Neural cell (in vitro differentiated cells): ENCODE data around the gene CSGALNACT2.

Experiments used
- EZH2 ChIP-seq: fragments of 200-600, 300-800 bp; shearing (Covaris generic), sonication (generic); IDR thresholded peaks from 2 replicates; pipeline ENCODE4 v1.6.1; 2014; ENCODE audit warnings: antibody characterized with exemption, low read length, borderline replicate concordance, mild to moderate bottlenecking; ENCODE audit not compliant: insufficient read depth, poor library complexity, severe bottlenecking
- MXI1 ChIP-seq: fragments of 450-650 bp; conservative IDR thresholded peaks from 2 replicates; pipeline ENCODE4 v1.6.1; 2014; ENCODE audit warnings: antibody characterized with exemption, mild to moderate bottlenecking; ENCODE audit not compliant: poor library complexity, severe bottlenecking
- POLR2AphosphoS5 ChIP-seq: IDR thresholded peaks from 2 replicates; pipeline ENCODE4 v1.6.1; 2012
- RAD21 ChIP-seq: fragments of 450-650 bp; conservative IDR thresholded peaks from 2 replicates; pipeline ENCODE4 v1.6.1; 2014; ENCODE audit warnings: antibody characterized with exemption, mild to moderate bottlenecking, moderate library complexity
- SMC3 ChIP-seq: fragments of 450-650 bp; conservative IDR thresholded peaks from 2 replicates; pipeline ENCODE4 v1.6.1; 2014; ENCODE audit warnings: antibody characterized with exemption, mild to moderate bottlenecking, moderate library complexity; ENCODE audit not compliant: poor library complexity
- TAF1 ChIP-seq: IDR thresholded peaks from 2 replicates; pipeline ENCODE4 v1.6.1; 2012; ENCODE audit warnings: low read depth
- TF ChIP-seq, protein P1 (sequence below): fragments of 450-650 bp; IDR thresholded peaks from 2 replicates; pipeline ENCODE4 v1.5.1; 2014; ENCODE audit warnings: antibody characterized with exemption, mild to moderate bottlenecking, moderate library complexity; ENCODE audit not compliant: poor library complexity, severe bottlenecking
- TF ChIP-seq, protein P2 (sequence below): IDR thresholded peaks from 2 replicates; pipeline ENCODE4 v1.6.1; 2012; ENCODE audit warnings: borderline replicate concordance

DNA sequence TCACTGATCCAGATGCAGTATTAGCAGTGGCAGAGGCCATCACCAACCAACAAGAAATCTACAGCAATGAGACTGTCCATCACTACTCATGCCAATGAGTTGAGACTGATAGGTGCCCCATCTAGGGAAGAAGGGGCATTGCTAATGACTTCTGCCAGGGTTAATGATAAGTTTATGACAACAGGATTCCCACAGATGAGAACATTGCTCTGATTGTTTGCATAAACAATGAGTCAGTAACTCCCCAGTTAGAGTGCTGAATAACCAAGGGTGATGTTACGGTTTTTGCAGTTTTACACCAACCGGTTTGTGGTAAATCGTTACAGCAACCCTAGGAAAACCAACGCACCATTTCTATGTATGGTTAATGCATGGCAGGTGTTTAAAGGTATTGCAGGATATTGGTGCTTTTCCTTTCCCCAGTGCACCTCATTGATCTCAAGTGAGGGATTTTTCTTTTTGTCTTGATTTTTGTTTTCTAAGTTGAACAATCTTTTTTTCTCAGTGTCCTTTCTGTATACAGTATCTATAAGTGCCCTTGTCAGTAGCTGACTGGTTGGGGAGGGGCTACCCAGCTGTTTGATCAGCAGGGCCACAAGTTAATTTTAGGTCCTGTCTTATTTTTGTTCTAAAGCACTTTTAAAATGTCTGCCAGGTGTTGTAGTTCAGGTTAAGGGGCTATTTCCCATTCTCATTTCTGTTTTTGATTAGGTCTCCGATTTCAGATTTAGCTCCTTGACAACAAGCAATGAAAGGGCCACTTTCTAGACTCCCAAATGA lies 3.9 kb upstream of the CSGALNACT2 start:
- no peak for TF ChIP-seq POLR2AphosphoS5
- TF ChIP-seq, protein P1, sequence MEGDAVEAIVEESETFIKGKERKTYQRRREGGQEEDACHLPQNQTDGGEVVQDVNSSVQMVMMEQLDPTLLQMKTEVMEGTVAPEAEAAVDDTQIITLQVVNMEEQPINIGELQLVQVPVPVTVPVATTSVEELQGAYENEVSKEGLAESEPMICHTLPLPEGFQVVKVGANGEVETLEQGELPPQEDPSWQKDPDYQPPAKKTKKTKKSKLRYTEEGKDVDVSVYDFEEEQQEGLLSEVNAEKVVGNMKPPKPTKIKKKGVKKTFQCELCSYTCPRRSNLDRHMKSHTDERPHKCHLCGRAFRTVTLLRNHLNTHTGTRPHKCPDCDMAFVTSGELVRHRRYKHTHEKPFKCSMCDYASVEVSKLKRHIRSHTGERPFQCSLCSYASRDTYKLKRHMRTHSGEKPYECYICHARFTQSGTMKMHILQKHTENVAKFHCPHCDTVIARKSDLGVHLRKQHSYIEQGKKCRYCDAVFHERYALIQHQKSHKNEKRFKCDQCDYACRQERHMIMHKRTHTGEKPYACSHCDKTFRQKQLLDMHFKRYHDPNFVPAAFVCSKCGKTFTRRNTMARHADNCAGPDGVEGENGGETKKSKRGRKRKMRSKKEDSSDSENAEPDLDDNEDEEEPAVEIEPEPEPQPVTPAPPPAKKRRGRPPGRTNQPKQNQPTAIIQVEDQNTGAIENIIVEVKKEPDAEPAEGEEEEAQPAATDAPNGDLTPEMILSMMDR, result no peak
- no peak for TF ChIP-seq MXI1
- no peak for TF ChIP-seq EZH2
- TF ChIP-seq RAD21, result no peak
- no peak for TF ChIP-seq SMC3
- TF ChIP-seq TAF1, result no peak
- TF ChIP-seq, protein P2, sequence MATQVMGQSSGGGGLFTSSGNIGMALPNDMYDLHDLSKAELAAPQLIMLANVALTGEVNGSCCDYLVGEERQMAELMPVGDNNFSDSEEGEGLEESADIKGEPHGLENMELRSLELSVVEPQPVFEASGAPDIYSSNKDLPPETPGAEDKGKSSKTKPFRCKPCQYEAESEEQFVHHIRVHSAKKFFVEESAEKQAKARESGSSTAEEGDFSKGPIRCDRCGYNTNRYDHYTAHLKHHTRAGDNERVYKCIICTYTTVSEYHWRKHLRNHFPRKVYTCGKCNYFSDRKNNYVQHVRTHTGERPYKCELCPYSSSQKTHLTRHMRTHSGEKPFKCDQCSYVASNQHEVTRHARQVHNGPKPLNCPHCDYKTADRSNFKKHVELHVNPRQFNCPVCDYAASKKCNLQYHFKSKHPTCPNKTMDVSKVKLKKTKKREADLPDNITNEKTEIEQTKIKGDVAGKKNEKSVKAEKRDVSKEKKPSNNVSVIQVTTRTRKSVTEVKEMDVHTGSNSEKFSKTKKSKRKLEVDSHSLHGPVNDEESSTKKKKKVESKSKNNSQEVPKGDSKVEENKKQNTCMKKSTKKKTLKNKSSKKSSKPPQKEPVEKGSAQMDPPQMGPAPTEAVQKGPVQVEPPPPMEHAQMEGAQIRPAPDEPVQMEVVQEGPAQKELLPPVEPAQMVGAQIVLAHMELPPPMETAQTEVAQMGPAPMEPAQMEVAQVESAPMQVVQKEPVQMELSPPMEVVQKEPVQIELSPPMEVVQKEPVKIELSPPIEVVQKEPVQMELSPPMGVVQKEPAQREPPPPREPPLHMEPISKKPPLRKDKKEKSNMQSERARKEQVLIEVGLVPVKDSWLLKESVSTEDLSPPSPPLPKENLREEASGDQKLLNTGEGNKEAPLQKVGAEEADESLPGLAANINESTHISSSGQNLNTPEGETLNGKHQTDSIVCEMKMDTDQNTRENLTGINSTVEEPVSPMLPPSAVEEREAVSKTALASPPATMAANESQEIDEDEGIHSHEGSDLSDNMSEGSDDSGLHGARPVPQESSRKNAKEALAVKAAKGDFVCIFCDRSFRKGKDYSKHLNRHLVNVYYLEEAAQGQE, result no peak
